Stimulated activated CD4-positive, alpha-beta T cell treated with anti-CD3 and anti-CD28 coated beads, Interleukin-15, amount 100 ng/mL, for 24 hours (primary cell): ENCODE results near the gene PTRH2.
"Not testable (repeated sequence)": the region's sequence is repeated elsewhere in the genome, so short reads cannot be mapped to it uniquely, and the experiment has no call there.

Source experiments
- DNase-seq: peaks from one replicate; pipeline ENCODE4 v3.0.0-alpha.2; 2020

Gene PTRH2

GRCh38 chr17:59666235-59666634 is 41.0 kb downstream of the PTRH2 start:
- no peak for DNase-seq

- DNase-seq: not testable (repeated sequence)
Measured at GRCh38 chr17:59656624-59657023, 50.6 kb downstream of the PTRH2 start.

- DNase-seq: no peak
Measured at GRCh38 chr17:59652119-59652518, 55.1 kb downstream of the PTRH2 start.

DNA sequence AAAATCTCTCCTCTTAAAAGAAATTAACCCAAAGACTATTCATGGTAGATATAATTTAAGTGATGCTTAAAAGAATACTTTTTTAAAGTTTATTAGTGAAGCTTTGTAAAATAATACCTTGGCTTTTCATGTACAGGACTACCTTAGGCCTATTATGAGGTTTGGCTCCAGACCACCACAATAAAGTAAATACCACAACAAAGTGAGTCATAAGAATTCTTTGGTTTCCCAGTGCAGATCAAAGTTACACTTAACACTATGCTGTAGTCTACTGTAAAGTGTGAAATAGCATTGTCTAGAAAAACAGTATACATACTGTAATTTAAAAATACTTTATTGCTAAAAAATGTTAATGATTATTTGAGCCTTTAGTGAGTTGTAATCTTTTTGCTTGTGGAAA is 55.9 kb downstream of the PTRH2 start:
- DNase-seq: no peak

- no peak for DNase-seq
Measured at GRCh38 chr17:59650642-59651041, 56.6 kb downstream of the PTRH2 start.

GRCh38 chr17:59649886-59650285 is 57.3 kb downstream of the PTRH2 start:
- DNase-seq: no peak
